SW480 (cell line): ENCODE measurements around the gene CDK3.

Source experiments
- DNase-seq: peaks from one replicate; pipeline ENCODE4 v3.0.0-alpha.2; 2016; ENCODE audit warnings: low spot score

CDK3 gene

GRCh38 chr17:76014100-76014924, 13.7 kb downstream of the CDK3 start:
- peak; percentile 63 for DNase-seq

DNA sequence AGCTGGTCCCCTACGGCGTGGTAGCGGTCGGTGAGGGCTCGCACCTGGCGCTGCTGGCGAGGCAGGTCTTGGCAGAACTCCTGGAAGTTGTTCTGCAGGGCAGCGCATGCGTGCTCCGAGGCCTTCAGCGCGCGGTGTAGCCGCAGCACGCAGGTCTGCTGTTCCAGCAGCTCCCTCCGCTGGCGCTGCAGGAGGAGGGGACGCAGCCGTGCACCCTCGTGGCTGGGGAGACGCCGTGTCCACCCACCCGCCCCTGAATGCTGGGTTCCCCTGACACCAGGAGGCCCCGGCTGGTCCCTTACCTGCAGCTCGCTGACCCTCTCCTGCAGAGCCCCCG, 14.2 kb downstream of the CDK3 start:
- DNase-seq, result no peak

- DNase-seq, result no peak
Measured at GRCh38 chr17:76017481-76018339, 17.1 kb downstream of the CDK3 start.

- DNase-seq, result no peak
Measured at GRCh38 chr17:76018340-76018680, 17.7 kb downstream of the CDK3 start.

- DNase-seq, result no peak
Measured at GRCh38 chr17:76018801-76019200, 18.1 kb downstream of the CDK3 start.

DNA sequence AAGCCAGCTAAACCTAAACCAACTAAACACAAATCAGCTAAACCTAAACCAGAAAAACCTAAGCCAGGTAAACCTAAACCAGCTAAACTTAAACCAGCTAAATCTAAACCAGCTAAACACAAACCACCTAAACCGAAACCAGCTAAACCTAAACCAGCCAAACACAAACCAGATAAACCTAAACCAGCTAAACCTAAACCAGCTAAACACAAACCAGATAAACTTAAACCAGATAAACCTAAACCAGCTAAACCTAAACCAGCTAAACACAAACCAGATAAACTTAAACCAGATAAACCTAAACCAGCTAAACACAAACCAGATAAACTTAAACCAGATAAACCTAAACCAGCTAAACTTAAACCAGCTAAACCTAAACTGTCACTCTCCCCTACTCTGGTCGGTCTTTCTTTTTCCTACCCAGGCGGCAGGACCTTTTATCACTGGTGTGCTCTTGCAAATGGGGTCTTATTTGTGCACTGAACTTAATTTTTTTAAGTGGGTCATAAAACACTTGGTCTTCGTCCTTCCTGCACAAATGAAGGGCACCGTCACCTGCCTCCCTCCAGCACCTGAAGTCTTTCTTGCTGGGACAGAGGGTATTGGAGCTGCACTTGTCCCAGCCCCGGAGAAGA, 19.3 kb downstream of the CDK3 start:
- no peak for DNase-seq

DNA sequence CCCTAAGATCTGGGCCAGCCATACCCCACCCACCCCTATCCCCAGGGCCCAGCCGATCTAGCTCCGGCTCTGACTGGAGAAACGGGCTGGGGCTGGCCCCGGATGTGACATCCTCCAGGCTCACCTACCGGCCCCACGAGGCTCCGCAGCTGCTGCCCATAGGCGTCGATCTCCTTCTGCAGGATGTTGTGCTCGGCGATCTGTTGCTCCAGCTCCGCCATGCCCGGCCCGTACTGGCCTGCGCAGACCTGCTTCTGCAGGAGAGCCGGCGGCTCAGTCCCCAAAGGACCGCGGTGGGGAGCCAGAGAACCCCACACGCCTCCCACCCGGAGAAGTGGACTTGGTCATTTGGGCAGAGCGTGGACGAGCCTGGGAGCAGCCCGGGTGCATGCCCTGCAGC, 21.6 kb downstream of the CDK3 start:
- no peak for DNase-seq

DNA sequence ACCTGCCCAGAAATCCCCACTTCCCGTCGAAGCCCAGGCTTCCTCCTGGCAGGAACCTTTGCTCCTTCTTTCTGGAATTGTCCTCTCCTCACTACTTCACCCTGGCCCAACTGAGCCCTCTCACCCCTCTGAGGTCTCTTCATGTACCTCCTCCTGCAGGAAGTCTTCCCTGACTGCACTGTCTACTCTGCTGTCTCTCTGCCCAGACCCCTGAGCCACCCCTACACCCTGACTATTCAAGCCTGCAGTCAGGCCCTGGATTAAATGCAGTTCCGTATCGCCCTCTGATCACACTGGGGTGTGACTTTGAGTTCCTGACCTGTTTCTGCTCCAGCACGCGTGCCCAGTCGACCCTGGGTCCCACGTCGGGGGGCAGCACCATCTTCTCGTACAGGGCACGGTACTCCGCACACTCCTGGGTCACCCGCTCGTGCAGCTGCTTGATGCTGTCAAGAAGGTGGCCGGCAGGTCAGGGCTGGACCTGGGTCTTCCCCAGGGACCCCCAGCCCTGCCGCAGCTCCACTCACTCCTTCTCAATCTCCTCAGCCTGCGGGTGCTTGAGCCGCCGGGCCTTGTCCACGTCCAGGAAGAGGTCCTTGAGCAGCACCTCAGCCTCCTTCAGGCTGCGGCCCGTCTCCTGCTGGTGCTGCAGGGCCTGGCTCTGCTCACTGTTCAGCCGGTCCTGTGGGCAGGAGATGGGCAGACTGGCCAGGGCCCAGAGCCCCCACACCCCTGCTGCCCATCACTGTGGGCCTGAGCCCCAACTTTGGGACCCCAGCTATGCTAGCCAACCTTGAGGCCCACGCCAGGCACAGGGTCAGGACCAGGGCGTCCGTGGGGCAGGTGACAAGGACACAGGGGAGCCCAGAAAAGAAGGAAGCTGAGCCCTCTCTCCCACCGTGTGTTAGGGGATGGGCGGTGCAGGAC, 22.6 kb downstream of the CDK3 start:
- DNase-seq, result no peak

DNA sequence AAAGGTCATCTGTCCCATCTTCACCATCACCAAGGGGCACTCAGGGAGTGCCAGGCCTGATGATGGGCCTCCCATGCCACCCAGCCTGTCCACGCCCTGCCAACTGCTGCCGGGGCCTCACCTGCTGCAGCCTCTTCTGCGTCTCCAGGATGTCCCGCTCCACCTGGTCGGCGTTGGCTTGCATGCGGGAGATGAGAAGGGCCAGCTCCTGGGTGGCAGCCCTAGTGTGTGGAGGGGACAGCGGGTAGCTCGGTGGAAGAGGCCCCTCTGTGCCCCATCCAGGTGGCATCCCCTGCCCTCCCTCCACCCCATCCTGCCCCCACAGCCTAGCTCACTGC, 23.2 kb downstream of the CDK3 start:
- DNase-seq, result no peak

DNA sequence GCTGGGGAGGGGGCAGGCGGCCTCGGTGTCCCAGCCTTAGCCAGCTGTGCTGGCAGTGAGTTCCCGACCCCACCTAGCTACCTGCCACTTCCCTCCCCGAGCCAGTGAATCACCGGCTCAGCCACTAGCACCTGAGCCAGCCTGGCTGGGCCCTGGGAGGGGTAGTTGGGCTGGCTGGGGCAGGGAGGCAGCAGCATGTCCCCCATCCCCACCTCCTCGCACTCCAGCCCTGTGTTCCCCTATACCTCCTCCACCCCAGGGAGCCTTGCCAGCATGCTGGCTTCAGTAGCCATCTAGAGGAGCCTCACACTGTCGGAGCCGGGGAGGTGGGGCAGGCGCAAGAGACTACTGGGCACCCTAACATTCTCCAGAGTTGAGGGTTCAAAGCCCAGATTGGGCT, 23.7 kb downstream of the CDK3 start:
- no peak for DNase-seq

DNA sequence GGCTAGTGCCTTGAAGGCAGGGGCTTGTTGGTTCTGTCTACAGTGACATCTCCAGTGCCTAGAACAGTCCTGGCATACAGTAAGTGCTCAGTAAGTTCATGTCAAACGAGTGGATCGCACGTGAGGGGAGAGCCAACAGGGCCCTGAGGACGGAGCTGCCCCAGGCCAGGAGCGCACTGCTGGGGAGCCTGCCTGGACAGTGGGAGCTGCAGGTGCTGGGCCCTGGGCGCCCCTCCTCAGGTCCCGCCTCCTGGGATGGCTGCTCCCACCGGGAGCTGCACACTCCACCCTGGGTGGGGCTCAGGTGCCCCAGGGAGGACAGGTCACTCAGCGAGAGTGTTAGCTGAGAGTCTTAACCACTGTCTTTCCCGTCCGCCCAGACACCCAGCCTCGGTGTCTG, 24.6 kb downstream of the CDK3 start:
- DNase-seq, result no peak

DNA sequence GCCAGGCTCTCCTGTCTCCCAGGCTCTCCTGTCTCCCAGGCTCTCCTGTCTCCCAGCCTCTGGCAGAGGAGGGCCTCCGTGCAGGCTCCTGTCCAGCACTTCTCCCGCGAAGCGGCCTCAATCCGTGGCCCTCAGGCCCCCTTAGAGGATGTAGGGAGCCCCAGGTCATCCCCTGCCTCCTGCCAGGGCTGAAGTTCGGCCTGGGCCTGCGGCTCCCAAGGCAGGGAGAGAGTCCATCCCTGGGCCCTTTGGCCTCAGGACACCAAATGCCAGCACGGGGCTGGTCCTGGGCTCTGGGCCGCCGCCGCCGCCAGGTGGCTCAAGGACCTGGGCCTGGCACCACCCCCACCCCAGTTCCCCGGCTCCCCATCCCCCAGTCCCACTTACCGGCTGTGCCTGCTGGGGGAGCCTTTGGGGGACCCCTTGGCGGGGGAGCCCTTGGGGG, 26.1 kb downstream of the CDK3 start:
- no peak for DNase-seq

DNA sequence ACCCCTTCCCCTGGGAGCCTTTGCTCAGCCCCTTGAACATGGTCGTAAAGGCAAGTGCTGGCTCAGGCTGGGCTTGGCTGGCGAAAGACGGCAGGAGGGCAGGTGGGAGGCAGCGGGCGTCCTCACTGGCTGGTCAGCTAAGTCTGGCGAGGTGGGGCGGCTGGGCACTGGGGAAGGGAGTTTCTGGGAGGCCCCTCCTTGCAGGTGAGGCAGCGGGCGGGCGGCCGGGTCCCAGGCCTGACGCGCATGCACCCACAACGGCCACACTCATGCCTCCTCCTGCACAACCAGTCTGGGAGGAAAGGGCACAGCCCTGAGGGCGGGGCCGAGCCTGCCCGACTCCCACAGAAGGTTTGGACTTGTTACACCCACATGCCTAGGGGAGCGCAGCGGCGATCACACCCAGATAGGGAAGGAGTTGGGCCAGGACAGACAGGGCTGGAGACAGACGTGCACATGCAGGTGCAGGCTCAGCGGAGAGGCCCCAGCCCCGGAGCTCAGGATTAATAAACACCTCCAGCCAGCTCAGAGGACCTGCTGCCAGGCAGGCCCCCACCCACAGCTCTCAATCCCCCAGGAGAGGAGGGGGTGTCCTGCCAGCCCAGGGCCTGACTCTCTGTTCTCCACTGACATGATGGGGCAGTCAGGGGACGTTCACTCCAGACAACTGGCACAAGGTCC, 26.6 kb downstream of the CDK3 start, which contains the start of gene EVPL:
EVPL (minus strand) TSS at position 148 of the 681 bp plus-strand sequence; CDS start at position 40, 108 bp downstream.
- DNase-seq, result peak; percentile 84

GRCh38 chr17:76032073-76032779, 31.6 kb downstream of the CDK3 start:
- DNase-seq, result peak; percentile 25

- no peak for DNase-seq
Measured at GRCh38 chr17:76032780-76033108, 32.1 kb downstream of the CDK3 start.

- no peak for DNase-seq
Measured at GRCh38 chr17:76033139-76033538, 32.5 kb downstream of the CDK3 start.

- DNase-seq, result no peak
Measured at GRCh38 chr17:76034428-76035350, 34.0 kb downstream of the CDK3 start.

GRCh38 chr17:76036497-76037261, 36.0 kb downstream of the CDK3 start:
- DNase-seq, result no peak

DNA sequence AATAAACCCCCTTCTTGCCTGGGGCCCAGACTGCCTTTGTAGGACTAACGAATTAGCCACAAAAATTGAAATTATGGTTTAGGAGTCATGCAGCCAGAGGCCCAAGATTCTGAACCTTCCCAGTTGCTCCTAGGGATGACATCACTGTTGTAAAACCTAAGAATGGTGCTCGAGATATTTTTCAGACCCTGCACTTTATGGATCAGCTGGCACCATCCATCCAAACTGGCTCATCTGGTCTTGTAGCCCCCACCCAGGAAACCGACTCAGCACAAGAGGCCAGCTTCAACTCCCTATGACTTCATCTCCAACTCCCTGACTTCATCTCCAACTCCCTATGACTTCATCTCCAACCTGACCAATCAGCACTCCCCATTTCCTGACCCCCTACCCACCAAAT, 37.4 kb downstream of the CDK3 start:
- no peak for DNase-seq
